ENCODE data around the gene SMIM41.

SMIM41 gene

DNA sequence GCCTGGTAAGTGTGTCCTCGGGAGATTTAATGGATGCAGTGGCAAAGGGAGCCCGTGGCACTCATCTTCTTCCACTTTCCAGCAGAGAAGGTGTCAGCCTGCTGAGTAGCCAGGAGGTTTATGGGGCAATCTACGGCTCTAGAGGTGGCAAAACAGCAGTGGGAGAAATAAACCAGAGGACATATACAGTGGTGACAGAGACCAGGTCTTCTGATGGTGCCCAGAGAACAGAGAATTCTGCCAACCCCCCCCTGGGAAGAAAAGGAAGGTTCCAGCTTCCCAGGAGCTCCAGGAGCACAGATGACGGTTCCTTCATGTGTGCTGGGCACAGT lies 43.0 kb downstream of the SMIM41 start:
- no peak for DNase-seq (ENCODE audit: low spot score)

DNA sequence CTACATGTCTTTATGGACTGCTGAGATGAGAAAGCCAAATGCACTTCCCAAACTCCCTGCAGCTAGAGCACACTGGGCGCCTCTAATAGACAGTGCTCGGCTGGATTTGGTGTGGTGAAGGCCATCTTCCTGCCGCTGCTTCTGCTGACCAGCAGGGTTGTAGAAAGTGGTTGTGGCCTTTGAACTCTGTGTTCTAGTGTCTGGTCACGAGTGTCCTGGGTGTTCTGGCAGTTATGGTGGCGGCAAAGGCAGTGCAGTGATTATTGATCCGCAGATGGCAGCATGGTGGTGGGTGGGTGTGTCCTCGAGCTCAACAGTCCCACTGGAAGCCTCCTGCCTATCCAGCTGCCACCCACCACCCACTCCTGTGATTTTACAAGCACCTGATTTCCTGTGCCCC lies 43.4 kb downstream of the SMIM41 start:
- DNase-seq (ENCODE audit: low spot score) = no peak

DNA sequence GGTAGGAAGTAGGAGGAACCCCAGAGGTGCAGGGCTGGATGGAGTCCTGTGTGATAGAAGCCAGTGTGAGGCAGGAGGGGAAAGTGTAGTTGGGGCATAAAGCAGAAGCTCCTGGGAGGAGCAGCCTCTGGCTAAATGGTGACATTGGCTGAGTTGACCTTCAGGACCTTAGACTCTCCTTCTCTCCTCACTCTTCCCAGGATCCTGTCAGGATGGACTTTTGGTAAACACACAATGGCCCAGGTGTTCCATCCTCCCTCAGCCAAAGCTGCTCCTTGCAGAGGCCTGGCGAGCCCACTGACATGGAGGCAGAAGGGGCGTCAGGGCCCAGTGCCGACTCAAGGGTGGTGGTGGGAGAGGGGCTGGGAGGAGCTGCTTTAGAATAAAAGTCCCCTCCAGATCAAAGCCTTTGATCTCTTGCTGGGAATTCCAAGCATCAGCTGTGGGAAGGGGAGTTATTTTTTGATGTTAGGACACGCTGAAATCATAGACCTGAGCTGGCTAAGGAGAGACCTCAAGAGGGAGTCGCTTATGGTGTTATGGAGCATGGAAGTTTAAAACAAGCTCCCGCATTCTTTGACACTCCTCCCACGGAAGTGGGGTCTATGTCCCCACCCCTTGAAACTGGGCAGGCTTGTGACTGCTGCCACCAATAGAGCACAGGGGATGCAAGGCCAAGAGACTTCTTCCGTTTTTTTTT lies 44.1 kb downstream of the SMIM41 start:
- peak; percentile 83 for DNase-seq (ENCODE audit: low spot score)

DNA sequence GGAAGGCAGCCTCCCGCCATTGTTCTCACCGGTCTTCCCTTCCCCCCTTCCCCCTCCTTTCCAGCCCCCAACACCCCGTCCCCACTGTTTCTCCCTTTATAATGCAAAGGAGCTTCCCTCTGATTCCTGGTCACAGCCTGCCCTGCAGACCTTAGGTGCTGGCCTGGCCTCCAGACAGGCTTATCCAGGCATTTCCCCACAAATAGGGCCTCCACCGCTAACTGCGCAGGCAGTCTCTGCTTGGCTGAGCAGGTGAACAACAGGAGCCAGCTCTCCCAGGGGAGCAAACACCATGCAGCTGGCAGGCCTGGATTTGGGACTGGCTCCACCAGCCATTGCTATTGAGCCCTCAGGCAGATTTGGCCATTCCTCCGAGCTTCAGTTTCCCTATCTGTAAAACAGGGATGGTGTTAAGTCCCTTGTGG lies 46.0 kb downstream of the SMIM41 start:
- no peak for DNase-seq (ENCODE audit: low spot score)

DNA sequence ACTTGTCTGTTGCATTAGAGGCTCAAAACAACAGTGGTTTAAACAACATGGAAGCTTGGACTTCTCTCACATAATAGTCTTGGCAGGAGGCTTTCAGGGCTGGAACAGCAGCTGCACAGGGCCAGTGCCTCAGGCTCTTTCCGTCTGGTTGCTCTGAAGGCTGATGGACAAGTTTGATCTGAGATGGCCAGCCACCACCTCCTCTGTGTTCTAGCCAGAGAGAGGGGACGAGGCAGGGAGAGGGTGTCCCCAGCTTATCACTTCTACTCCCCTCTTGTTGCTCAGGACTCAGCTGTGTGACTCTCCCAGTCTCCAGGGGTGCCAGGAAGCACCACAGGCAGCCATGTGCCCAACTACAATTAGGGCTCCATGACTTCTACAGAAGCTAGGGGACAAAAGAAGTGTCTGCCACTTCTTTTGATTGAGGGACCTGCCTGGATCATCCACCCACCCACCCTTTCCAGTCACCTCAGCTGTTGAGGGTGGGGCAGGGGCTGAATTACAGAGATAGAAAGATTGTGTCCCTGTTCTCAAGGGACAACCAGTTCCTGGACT lies 46.6 kb downstream of the SMIM41 start:
- no peak for DNase-seq (ENCODE audit: low spot score)

DNA sequence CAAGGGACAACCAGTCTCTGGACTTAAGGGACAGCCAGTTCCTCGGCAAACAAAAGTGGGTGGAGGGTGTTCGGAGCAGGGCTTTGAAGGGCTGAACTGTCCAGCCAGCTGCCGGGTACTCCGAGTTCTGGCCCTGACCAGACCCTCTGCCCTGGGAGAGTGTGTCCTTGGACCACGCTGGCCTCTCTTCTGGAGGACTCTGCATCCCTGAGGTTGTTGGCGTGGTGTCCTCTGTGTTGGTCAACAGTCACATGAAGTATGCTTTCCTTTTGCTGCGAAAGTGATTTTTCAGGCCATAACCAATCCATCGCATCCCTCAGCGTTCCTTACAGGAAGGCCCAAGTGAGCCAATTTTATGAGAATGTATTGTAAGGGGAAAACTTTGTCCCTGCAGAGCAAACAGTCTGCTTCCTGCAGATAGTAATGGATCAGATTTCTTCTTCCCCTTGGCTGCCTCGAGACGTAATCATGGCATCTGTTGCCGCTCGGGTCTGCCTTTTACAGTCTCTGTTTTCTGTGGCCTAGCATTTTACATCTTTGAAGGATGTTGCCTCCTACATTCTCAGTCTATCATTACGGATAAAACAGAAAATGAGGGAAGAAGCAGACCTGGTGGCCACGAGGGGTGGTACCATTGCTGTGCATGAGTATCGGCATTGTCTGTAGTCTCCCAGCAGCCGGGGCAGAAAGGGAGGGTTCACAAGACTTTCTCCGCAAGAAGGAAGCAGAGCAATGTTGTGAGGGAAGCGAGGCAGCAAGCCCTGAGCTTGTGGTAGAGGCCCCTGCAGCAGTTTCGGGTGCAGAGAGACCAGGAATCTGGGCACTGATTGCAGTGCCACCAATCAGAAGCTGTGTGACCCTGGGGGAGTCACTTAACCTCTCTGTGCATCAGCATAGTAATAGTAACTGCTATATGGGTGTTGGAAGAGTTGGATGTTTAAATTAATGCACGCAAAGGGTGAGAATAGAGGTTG lies 47.4 kb downstream of the SMIM41 start:
- DNase-seq (ENCODE audit: low spot score) = no peak

DNA sequence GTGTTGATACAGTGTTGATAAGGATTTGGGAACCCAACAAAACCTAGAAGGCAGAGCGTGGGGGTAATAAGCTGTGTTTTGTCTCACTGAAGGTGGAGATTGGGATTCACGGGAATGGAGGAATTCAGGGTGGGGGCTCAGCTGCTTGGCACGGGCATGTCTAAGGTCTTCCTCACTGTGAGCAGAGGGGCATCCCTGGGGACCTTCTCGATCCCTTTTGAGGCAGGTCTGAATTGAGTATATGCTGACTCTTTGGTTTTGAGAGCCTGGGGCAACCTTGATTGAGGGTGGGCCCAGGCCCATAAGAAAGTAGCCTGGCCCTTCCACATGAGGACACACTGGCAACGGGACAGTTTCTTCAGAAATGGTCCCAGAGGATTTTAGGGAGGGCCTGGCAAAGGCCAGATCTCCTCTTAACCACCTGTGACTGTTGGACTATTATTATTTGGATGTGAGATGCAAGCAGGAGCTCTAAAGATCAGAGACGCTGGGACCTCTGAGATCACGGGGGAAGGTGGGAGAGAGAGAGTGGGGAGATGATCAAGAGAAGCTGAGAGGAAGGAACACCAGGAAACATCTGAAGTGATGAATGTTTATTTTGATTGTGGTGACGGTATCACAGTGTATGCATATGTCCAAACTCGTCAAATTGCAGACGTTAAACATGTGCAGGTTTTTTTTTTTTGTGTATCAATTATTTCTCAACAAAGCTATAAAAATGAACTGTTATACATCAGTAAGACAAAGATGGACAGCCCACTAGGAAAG lies 48.4 kb downstream of the SMIM41 start:
- DNase-seq (ENCODE audit: low spot score) = no peak

DNA sequence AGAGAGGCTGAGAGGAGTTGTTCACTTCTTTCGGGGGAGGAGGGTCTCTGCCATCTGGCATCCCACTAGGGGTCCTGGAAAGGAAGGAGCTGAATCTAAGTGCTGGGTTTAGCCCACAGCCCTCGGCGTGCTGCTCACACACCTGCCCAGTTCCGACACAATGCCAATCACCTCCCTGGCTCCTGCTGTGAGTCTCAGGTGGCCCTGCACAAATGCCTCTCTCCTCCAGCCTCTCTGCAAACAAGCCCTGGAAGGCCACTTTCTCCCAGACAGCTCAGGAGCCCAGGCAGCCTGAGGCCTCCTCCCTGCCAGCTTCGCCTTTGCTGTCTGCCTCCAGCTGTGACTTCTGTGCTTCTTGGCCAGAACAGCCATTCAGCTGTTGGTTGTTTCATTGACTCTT lies 51.2 kb downstream of the SMIM41 start:
- peak; percentile 24 for DNase-seq (ENCODE audit: low spot score)

DNA sequence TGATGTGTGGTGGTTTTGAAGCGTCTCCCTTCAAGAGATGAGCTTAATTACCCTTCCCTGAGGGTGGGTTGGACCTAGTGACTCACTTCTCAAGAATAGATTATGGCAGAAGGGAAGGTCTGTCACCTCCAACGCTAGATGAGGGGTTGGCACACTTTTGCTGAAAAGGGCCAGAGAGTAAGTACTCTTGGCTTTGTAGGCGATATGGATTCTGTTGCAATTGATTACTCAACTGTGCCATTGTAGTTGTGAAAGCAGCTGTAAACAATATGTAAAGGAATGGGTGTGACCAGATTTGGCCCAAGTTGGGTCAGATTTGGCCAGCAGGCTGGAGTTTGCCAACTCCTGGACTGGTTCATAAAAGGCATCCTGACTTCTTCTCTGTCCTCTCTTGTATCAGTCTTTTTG lies 53.3 kb downstream of the SMIM41 start:
- no peak for DNase-seq (ENCODE audit: low spot score)

DNA sequence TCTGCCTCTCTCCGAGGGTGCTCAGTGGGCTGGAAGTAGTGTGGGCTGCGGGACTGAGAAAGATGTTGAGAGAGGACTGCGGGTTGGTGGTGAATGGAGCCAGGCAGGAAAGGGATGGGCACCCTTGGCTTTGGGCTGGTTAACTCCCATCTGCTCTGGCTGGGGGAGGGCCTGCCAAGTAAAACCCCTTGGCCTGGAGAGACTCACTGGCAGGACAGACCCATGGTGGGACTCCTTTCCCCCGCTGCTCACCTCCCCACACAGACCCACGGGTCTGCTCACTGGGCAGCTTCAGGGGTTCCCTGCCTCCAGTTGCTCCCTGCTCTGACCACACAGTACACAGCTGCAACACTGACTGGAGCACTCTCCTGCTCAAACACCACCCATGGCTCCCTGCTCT lies 58.2 kb downstream of the SMIM41 start:
- DNase-seq (ENCODE audit: low spot score) = no peak

DNA sequence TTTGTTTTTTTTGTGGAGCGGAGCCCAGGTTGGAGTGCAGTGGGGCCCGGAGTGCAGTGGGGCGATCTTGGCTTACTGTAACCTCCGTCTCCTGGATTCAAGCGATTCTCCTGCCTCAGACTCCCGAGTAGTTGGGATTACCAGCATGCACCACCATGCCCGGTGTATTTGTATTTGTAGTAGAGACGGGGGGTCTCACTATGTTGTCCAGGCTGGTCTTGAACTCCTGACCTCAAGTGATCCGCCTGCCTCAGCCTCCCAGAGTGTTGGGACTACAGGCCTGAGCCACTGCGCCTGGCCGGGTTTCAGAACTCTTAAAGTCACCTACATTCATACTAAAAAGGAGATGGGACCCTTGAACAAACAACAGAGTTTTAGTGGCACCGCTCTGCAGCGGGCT lies 59.6 kb downstream of the SMIM41 start:
- DNase-seq (ENCODE audit: low spot score) = no peak

DNA sequence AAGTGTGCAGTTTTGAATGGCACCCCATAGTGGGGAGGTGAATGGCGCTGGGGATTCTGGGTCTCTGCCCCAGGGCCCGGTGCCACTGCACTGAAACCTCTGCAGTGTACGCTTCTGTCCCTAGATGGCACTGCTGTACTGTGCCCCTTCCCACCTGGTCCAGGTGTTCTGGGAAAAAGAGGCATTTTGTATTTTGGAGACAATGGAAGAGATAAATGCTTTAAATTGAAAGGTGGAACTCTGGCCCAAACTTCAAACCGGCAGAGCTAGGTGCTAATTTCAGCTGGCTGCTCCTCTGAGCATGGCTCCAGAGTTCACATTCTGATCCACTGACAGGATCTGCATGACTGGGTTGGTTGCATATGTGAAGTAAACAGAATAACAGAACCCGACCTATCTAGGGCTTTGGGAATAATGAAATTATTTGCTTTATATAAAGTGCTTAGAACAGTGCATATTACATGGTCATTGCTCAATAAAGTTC lies 60.1 kb downstream of the SMIM41 start:
- peak; percentile 49 for DNase-seq (ENCODE audit: low spot score)

DNA sequence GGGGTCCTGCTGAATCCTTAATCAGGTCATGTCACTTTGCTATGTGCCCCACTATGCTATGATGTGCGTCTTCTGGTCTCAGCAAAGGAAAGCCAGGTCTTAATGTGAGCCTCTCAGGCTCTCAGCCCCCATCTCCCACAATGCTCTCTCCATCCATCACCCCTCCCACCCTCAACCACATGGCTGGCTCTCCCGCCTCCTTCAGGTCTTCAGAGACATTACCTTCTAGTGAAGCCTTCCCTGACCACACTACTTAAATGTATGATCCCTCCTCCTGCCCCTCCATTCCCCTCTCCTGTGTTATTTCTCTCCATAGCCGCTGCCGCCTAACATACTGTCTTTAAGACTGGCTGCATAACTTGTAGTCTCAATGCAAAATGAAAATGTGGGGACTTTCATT lies 61.8 kb downstream of the SMIM41 start:
- DNase-seq (ENCODE audit: low spot score) = peak; percentile 50

DNA sequence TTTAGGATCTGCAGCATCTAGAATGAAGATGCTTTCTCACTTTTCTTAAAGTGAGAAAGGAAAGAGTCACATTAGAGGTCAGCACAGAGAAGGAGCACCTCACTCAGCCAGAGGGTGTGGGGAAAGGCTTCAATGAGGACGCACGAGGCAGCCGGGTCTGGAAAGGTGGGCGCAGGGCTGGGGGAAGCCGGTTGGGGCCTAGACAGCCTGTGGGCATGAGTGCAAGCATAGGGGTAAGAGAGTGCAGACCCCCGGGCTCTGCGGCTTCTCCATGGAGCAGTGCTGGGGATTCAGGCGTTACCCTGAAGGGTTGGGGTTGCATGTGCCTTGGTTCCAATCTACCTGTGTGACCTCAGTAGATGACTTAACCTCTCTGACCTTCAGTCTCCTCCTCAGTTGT lies 62.4 kb downstream of the SMIM41 start:
- DNase-seq (ENCODE audit: low spot score) = no peak

DNA sequence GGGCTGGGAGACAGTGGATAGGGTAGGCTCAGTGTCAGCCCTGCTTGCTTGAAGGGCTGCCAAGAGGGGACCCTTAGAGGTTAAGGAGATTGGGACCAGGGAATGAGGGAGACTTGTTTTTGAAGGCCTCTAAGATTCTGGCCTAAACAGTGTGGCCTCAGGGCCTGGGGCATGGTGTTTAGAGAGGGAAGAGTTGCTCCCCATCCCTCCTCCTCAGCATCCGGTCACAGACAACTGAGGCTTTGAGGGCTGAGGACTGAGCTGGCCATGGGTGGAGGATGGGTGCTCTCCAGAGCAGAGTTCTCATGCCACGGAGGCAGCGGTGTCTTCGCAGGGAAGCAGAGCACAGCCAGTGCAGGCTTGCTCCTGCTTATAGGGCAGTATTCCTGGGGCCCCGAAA lies 62.9 kb downstream of the SMIM41 start:
- DNase-seq (ENCODE audit: low spot score) = no peak

DNA sequence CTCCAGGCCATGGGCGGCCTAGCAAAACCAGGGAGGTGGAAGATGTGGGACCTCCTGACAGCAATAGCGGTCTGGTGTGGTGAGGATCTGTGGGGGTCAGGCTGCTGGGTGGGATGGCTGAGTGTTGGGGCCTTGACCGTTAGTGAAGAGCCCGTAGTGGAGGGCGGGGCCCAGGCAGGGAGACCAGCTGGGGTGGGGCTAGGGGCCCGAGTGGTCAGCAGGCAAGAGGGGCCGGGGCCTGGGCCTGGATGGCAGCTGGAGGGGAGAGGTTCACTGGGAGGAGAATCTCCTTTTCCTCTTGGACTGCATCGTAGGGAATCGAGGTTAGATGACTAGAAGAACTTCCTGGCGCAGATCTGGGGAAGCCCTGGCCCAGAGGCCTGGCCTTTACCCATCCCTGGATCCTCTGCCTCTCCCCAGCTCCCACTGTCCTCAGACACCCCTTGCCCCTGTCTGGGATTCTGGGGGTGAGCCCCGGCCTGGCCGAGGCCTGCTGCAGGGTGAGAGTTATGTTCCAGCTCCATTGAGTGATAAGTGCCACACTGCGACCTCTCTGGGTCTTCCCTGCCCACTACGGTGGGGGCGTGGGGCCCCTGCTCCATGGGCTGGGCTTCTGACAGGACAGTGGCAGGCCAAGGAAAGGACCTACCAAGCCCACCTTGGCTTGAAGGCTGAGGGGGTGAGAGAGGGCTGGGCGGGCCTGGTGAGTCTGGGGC lies 65.2 kb downstream of the SMIM41 start:
- DNase-seq (ENCODE audit: low spot score) = no peak

DNA sequence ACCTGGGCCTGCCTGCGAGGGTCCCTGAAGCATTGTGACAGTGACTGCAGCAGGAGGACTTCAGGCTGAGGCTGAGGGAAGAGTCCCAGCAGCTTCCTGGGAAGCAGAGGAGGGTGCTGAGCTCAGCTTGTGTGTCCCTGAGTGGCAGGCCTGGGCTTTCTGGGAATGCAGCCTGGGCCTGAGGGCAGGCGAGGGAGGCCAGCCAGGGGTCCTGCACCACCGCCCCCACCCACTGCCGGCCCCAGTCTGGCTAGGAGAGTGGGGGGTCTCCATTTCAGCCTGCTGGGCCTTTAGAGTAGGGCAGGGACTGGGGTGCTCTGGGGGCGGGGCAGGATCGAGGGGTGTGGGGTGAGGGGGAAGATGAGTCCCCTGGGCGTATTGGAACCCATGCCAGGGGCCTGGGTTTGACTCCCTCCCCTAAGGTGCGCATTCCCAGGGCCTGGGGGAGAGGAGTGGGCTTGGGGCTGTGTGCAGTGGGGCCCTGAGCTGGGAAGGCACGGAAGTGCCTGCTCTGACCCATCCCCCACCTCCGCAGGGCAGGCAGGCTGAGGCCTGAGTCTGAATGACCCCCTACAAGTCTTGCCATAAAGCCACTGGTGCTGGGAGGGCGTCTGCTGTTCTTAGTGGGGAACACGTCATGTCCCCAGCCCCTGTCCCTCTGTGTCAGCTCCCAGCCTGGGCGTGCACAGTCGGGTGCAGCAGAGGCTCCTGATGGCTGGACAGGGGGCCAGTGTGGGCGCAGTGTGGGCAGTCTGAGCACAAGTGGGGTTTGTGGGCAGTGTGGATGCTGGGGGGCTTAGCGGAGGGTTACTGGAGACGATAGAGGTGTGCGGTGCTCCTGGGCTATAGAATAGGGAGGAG lies 66.0 kb downstream of the SMIM41 start:
- no peak for DNase-seq (ENCODE audit: low spot score)

DNA sequence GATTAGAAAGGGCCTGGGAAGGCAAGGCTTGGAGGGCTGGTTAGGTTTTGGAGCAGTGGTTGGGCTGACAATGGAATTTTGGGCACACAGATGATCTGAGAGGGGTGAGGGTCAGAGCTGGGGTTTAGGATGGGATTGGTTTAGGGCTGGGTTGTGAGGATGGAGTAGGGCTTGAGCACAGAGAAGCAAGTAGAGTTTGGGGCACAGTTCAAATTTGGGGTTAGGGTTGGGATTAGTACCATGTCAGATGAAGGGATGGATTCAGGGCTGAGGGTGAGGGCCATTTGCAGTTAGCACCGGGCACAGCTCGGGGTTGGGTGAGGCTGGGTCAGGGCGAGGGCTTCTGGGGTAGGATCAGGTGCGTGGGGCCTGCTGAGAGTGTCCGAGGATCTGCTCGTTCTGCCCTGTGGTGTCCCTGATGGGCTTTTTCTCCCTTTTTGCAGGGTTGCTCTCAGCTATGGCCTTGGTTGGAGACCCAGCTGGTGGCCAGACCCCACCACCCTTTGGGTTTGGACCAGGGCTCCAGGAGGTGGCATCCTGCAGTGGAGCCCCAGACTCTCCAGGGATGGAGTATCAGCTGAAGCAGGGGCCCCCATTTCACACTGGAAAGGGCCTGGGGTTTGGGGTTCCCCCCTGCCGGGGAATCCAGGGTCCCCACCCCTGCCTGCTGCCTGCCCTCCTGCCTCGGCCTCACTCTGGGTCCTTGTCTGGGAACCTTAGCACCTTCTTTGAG lies 66.8 kb downstream of the SMIM41 start:
- DNase-seq (ENCODE audit: low spot score) = no peak

DNA sequence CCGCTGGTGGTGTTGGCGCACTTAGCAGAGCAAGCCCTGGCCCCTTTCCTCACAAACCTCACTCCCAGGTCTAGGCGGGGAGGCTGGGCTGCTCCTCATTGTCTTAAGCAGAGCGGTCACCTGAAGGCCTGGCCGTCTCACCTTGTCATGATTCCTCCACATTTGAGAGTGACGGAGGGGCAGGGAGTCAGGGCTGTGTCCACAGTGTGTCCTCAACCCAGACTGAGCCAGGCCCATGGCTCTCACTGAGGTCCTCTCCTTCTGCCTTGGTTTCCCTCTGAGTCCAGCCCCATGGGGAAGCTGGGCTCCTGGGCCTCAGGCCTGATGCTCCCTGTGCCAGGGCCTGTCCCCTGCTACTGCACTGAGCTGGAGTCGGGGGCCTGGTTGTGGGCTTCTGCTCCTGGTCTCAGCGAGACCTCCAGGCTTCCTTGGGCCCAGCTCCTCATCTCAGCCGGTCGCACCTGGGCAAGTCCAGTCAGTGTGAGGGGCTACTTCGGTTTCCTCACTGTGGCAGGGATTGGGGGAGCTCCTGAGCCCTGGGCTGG lies 67.4 kb downstream of the SMIM41 start:
- no peak for DNase-seq (ENCODE audit: low spot score)
